ENCODE results near the gene IRF1. TPM values are rescaled to one million over a fixed set of nuclear protein-coding genes. Genes with fewer than 3 reads are reported as not detected.

Gene IRF1
- total and polyA plus RNA-seq, 2 of the 4 experiments (the other 2 are of a cell fraction) = 11.1 to 18.9 TPM

- no peak for TF ChIP-seq USF2 (IDR thresholded peaks at IDR 0.05; ENCODE audit: low read depth, low read length)
Measured at GRCh38 chr5:132456987-132457361, 33.6 kb downstream of the IRF1 start (continued).

GRCh38 chr5:132456296-132456986 lies 34.1 kb downstream of the IRF1 start:
- ChIA-PET CTCF (interaction anchor here (1.4 kb wide), 1 partner anchor 30 kb away, joined by 3 read pairs; no protein-coding TSS in a partner anchor), POLR2A (ENCODE audit: unreplicated experiment) (no interaction called here)
- Histone ChIP-seq H3K4me3 (ENCODE audit: insufficient read depth, low read depth, low read length) (no peak overlapping the region), H3K4me2 (ENCODE audit: low read depth, low read length) (no peak overlapping the region), H3K9ac (ENCODE audit: low read depth, low read length) (no peak overlapping the region; the same call in 1 of the 2 replicates), H3K27ac (ENCODE audit: insufficient read depth, low read length) (peak overlapping the region; percentile 57), H3K4ac (ENCODE audit: low read depth, low read length) (peak overlapping the region; percentile 87), H2AFZ (replicated peaks; ENCODE audit: low read length, poor library complexity) (no peak overlapping the region), H3K9me3 (ENCODE audit: control insufficient read depth, insufficient read depth, low read length) (no peaks in the 10 kb centered on the region), H3K23ac (ENCODE audit: low read depth, low read length) (peak overlapping the region; percentile 82), H3K14ac (replicated peaks; ENCODE audit: low read depth, low read length) (peak overlapping the region; percentile 80), H4K91ac (ENCODE audit: insufficient read depth, low read depth, low read length) (peak overlapping the region; percentile 93), H2BK120ac (ENCODE audit: low read depth, low read length) (peak overlapping the region; percentile 89), H3K27me3 (ENCODE audit: control insufficient read depth, insufficient read depth, low read length) (no peaks in the 10 kb centered on the region), H3K79me1 (ENCODE audit: low read depth in 1 of 2, low read length in 2 of 2) (peaks cover 0 to 36% of the 10 kb centered on the region in 2 experiments; a peak in 2 of 4 replicates), H3K18ac (ENCODE audit: low read depth, low read length) (peak overlapping the region; percentile 35), H3K9me1 (ENCODE audit: insufficient read depth, low read length) (peaks cover 38% of the 10 kb centered on the region), H4K8ac (ENCODE audit: low read depth in 2 of 2, low read length in 2 of 2) (peak overlapping the region; percentile 19 to 65; a peak in 3 of 4 replicates), H2AK9ac (replicated peaks; ENCODE audit: low read depth, low read length, poor library complexity) (peak overlapping the region; percentile 48), H4K20me1 (ENCODE audit: insufficient read depth, low read length) (no peaks in the 10 kb centered on the region), H4K5ac (ENCODE audit: low read depth, low read length) (peak overlapping the region; percentile 89), H3K56ac (ENCODE audit: extremely low read depth, insufficient read depth, low read length) (peak overlapping the region; percentile 53; the same call in 1 of the 2 replicates), H2AK5ac (ENCODE audit: low read depth, low read length) (peak overlapping the region; percentile 73), H3K36me3 (ENCODE audit: control insufficient read depth, insufficient read depth, low read length) (peaks cover 1% of the 10 kb centered on the region; the same call in 1 of the 2 replicates), H2BK5ac (ENCODE audit: low read depth, low read length, poor library complexity, severe bottlenecking) (peak overlapping the region; percentile 33), H2BK20ac (ENCODE audit: low read depth, low read length) (peak overlapping the region; percentile 63), H2BK15ac (ENCODE audit: low read depth, low read length) (peak overlapping the region; percentile 47; the same call in 2 of the 3 replicates), H3K4me1 (ENCODE audit: control insufficient read depth, insufficient read depth, low read length) (peaks cover 32% of the 10 kb centered on the region)
- DNase-seq (no peak), ATAC-seq (ENCODE audit: low read depth) (no peak)
- WGBS, 2 experiments (ENCODE audit: extremely low coverage in 2 of 2, insufficient read length in 1 of 2) = 45% methylated on average over 4 of the region's 8 CpGs; no CpG with 5 or more reads in 1 of the 2 experiments
- in situ Hi-C loops (cut with MboI; ENCODE audit: low sequenced_read_pairs) = no loop called here
- BruUV-seq (replicated peaks) = no TSS peak
- dilution Hi-C loops (cut with HindIII; ENCODE audit: low sequenced_read_pairs, unreplicated experiment) = no loop called here
- intact Hi-C loops (cut with micrococcal nuclease) = loop anchor here (5.0 kb wide), 1 partner anchor 34 kb away; no protein-coding TSS in a partner anchor
- TF ChIP-seq ELK1 (IDR thresholded peaks at IDR 0.05; ENCODE audit: borderline replicate concordance, low read depth, low read length) = no peak
- TF ChIP-seq MXI1 (IDR thresholded peaks at IDR 0.05; ENCODE audit: borderline replicate concordance, low read depth, low read length) = no peak
- no peak for TF ChIP-seq RAD21 (IDR thresholded peaks at IDR 0.05; ENCODE audit: low read length)
- no peak for TF ChIP-seq SMC3 (IDR thresholded peaks at IDR 0.05; ENCODE audit: low read depth, low read length)
- TF ChIP-seq CTCF (conservative IDR thresholded peaks at IDR 0.05; ENCODE audit: low read depth, low read length) = no peak
- TF ChIP-seq CHD1 (IDR thresholded peaks at IDR 0.05; ENCODE audit: low read depth, low read length) = no peak
- TF ChIP-seq CEBPB (IDR thresholded peaks at IDR 0.05; ENCODE audit: low read depth, low read length) = no peak
- TF ChIP-seq MAZ (IDR thresholded peaks at IDR 0.05; ENCODE audit: borderline replicate concordance, low read depth, low read length) = no peak
